22Rv1 (cell line): ENCODE measurements around the gene KCNT2.

Experiments used
- CTCF ChIP-seq: fragments of 450-650 bp; IDR thresholded peaks from 2 replicates; pipeline ENCODE4 v1.5.1; 2017; ENCODE audit warnings: mild to moderate bottlenecking
- ZFX ChIP-seq: fragments of 450-650 bp; IDR thresholded peaks from 2 replicates; pipeline ENCODE4 v1.6.1; 2017; ENCODE audit warnings: antibody characterized with exemption, borderline replicate concordance

- TF ChIP-seq CTCF (no peak), ZFX (no peak)
Observed at GRCh38 chr1:196640976-196641375, 32.7 kb upstream of the KCNT2 start.
